HL-60 (cell line): Measurements from ENCODE around the gene BSCL2.
"Not testable (repeated sequence)": the region's sequence is repeated elsewhere in the genome, so short reads cannot be mapped to it uniquely, and the experiment has no call there.

ENCODE experiments used
- DNase-seq, 2 experiments: peaks; one replicate each; pipeline ENCODE4 v3.0.0-alpha.2; 2010 to 2020; ENCODE audit warnings: low read depth in 1 of 2, low spot score in 1 of 2
- H3K27ac ChIP-seq: fragments of 250-450 bp; sonication (Bioruptor Pico); replicated peaks from 2 replicates; pipeline ENCODE4 v1.5.1; 2020; ENCODE audit warnings: mild to moderate bottlenecking, moderate library complexity
- H3K27me3 ChIP-seq: fragments of 250-450 bp; sonication (Bioruptor Pico); 2 replicates; pipeline ENCODE4 v1.5.1; 2021; ENCODE audit warnings: mild to moderate bottlenecking, moderate library complexity; ENCODE audit not compliant: insufficient read depth, poor library complexity, severe bottlenecking
- H3K4me3 ChIP-seq: replicated peaks from 2 replicates; pipeline ENCODE4 v1.5.1; 2011; ENCODE audit warnings: mild to moderate bottlenecking, control low read depth, low read length; ENCODE audit not compliant: insufficient read depth
- GABPA ChIP-seq: IDR thresholded peaks from 2 replicates; pipeline ENCODE4 v1.6.1; 2012; ENCODE audit warnings: low read depth
- POLR2AphosphoS5 ChIP-seq: IDR thresholded peaks from 2 replicates; pipeline ENCODE4 v1.6.1; 2012; ENCODE audit warnings: low read depth
- SPI1 ChIP-seq: IDR thresholded peaks from 2 replicates; pipeline ENCODE4 v1.6.1; 2012; ENCODE audit warnings: low read depth, mild to moderate bottlenecking, borderline replicate concordance
- TF ChIP-seq, protein P1 (sequence below): IDR thresholded peaks from 2 replicates; pipeline ENCODE4 v1.6.1; 2012; ENCODE audit warnings: low read depth; ENCODE audit not compliant: insufficient replicate concordance
- TF ChIP-seq, protein P2 (sequence below): IDR thresholded peaks from one replicate; pipeline ENCODE4 v1.5.1; 2011; ENCODE audit warnings: low read length, control low read depth, inconsistent platforms; ENCODE audit not compliant: insufficient read depth

The BSCL2 gene

DNA sequence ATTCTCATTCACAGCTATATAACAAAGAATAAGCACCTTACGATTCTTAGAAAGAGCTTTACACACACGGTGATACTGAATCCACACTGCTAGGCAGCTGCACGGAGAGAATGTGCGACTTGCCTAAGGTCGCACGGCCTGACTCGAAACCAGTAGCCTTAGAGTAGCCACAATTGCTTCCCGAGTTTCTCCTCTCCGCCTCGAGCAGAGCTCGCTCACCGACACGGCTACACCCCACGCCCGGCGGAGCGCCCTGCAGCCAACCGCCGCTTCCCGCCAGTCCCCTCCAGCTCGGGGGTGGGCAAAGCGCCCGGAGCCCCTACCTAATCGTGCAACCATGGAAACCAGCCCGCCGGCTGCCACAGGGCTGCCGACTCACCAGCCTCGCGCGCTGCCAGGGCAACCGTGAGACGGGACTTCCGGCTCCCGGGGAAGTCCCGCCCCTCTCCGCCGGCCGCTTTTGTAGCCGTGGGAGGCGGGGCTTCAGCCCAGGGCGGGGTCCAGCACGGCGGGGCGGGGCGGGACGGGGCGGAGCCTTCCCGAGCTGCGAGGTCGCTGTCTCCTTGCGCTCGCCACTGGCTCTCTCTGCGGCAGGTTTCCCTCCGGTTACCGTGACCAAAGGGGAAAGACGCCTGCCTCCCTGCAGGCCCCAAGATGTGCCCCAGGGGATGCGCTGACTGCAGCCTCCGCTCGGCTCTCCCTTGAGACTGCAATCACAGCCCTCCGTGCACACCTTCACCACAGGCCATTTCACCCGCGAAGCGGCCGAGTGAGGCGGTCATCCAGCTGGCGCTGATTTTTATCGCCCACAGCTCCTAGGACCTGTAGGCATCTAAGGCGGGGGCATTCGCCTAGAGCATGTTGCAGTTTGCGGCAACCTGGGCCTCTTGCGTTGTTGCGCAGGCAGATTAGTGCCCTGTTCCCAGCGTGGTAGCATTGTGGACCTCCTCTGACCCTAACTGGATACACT, 1.1 kb downstream of the BSCL2 start:
- DNase-seq: peak; percentile 87 to 89
- peak overlapping the region; percentile 80 for H3K27ac ChIP-seq
- peak overlapping the region; percentile 77 for H3K4me3 ChIP-seq
- no peaks in the 10 kb centered on the region for H3K27me3 ChIP-seq
- TF ChIP-seq POLR2AphosphoS5: peak; percentile 74; the same call in 1 of the 2 replicates
- no peak for TF ChIP-seq SPI1
- TF ChIP-seq GABPA: peak; percentile 75

DNA sequence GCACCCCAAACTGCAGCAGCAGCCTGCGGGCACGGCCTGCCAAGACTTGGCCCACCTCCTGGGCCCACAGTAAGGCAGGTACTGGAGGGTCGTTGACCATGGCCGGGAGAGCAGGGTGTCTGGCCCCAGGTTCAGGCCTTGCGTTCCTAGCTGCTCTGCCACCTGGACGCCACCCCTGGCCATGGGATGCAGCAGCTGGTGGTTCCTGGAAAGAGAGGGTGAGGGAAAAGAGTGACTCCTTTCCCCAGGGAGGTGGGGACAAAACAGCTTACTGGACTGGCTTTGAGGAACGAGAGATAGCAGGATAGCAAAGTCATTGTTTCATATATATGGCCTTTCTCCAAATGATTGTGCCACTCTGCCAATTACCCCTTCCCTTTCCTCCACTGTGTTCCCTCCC, 1.8 kb downstream of the BSCL2 start:
- peak overlapping the region; percentile 80 for H3K27ac ChIP-seq
- TF ChIP-seq SPI1 (no peak), GABPA (no peak), POLR2AphosphoS5 (no peak)
- TF ChIP-seq, protein P1, sequence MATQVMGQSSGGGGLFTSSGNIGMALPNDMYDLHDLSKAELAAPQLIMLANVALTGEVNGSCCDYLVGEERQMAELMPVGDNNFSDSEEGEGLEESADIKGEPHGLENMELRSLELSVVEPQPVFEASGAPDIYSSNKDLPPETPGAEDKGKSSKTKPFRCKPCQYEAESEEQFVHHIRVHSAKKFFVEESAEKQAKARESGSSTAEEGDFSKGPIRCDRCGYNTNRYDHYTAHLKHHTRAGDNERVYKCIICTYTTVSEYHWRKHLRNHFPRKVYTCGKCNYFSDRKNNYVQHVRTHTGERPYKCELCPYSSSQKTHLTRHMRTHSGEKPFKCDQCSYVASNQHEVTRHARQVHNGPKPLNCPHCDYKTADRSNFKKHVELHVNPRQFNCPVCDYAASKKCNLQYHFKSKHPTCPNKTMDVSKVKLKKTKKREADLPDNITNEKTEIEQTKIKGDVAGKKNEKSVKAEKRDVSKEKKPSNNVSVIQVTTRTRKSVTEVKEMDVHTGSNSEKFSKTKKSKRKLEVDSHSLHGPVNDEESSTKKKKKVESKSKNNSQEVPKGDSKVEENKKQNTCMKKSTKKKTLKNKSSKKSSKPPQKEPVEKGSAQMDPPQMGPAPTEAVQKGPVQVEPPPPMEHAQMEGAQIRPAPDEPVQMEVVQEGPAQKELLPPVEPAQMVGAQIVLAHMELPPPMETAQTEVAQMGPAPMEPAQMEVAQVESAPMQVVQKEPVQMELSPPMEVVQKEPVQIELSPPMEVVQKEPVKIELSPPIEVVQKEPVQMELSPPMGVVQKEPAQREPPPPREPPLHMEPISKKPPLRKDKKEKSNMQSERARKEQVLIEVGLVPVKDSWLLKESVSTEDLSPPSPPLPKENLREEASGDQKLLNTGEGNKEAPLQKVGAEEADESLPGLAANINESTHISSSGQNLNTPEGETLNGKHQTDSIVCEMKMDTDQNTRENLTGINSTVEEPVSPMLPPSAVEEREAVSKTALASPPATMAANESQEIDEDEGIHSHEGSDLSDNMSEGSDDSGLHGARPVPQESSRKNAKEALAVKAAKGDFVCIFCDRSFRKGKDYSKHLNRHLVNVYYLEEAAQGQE: no peak
- TF ChIP-seq, protein P2, sequence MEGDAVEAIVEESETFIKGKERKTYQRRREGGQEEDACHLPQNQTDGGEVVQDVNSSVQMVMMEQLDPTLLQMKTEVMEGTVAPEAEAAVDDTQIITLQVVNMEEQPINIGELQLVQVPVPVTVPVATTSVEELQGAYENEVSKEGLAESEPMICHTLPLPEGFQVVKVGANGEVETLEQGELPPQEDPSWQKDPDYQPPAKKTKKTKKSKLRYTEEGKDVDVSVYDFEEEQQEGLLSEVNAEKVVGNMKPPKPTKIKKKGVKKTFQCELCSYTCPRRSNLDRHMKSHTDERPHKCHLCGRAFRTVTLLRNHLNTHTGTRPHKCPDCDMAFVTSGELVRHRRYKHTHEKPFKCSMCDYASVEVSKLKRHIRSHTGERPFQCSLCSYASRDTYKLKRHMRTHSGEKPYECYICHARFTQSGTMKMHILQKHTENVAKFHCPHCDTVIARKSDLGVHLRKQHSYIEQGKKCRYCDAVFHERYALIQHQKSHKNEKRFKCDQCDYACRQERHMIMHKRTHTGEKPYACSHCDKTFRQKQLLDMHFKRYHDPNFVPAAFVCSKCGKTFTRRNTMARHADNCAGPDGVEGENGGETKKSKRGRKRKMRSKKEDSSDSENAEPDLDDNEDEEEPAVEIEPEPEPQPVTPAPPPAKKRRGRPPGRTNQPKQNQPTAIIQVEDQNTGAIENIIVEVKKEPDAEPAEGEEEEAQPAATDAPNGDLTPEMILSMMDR: no peak
- H3K27me3 ChIP-seq: no peaks in the 10 kb centered on the region
- no peak for DNase-seq
- H3K4me3 ChIP-seq: peak overlapping the region; percentile 77

DNA sequence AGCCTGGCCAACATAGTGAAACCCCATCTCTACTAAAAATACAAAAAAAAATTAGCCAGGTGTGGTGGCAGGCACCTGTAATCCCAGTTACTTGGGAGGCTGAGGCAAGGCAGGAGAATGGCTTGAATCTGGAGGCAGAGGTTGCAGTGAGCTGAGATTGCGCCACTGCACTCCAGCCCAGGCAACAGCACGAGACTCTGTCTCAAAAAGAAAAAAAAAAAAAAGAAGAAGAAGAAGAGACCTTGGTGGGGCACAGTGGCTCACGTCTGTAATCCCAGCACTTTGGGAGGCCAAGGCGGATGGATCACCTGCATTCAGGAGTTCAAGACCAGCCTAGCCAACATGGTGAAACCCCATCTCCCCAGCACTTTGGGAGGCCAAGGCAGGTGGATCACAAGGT, 3.3 kb downstream of the BSCL2 start:
- DNase-seq: peak in 1 of 2 experiments; percentile 49
- not testable (repeated sequence) for H3K4me3 ChIP-seq, H3K27ac ChIP-seq, H3K27me3 ChIP-seq

DNA sequence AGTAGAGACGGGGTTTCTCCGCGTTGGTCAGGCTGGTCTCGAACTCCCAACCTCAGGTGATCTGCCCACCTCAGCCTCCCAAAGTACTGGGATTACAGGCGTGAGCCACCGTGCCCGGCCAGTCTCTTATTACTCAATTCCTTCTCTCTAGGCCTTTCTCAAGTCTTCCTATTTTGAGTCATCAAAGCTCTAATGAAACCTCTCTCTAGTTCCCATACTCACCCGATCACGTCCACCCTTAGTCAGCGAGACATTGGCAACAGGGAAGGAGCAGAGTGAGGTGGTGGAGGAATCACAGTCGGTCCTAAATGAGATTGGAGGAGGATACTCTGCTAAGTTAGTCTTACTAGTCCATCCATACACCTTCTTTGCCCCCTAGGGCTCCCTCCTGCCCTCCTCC, 5.0 kb downstream of the BSCL2 start:
- no peak for DNase-seq
- Histone ChIP-seq H3K27me3 (no peaks in the 10 kb centered on the region), H3K4me3 (no peak overlapping the region), H3K27ac (no peak overlapping the region)
- no peak for TF ChIP-seq GABPA
- no peak for TF ChIP-seq SPI1
- no peak for TF ChIP-seq POLR2AphosphoS5
- TF ChIP-seq, protein P1: no peak
- TF ChIP-seq, protein P2: no peak
